ENCODE measurements around the gene AUTS2. TPM values are rescaled to one million over a fixed set of nuclear protein-coding genes. Genes with fewer than 3 reads are reported as not detected.

Gene AUTS2
- total and polyA plus RNA-seq, 4 donors = 4.9 to 24.4 (median 7.0) TPM

GRCh38 chr7:70015353-70015752 is 417.1 kb downstream of the AUTS2 start:
- Histone ChIP-seq H3K27ac (ENCODE audit: low read depth in 1 of 2, low read length in 2 of 2) (no peak overlapping the region), H3K4me1 (ENCODE audit: control insufficient read depth in 4 of 4, insufficient read depth in 4 of 4, low read length in 3 of 4) (no peaks in the 10 kb centered on the region), H3K4me3 (ENCODE audit: low read depth in 1 of 3, low read length in 3 of 3) (no peak overlapping the region), H3K9ac (ENCODE audit: low read depth in 1 of 2, low read length in 2 of 2) (no peak overlapping the region), H3K27me3 (ENCODE audit: control insufficient read depth in 4 of 4, insufficient read depth in 4 of 4, low read length in 3 of 4) (no peaks in the 10 kb centered on the region), H3K36me3 (ENCODE audit: control insufficient read depth in 4 of 4, insufficient read depth in 3 of 4, low read depth in 1 of 4, low read length in 3 of 4) (no peaks in the 10 kb centered on the region), H3K9me3 (ENCODE audit: control insufficient read depth in 4 of 4, low read length in 3 of 4) (no peaks in the 10 kb centered on the region)
- WGBS = 81% methylated on average over 1 of the region's 1 CpG
- no peak for DNase-seq (ENCODE audit: low spot score)
- TF ChIP-seq NR2F2 (IDR thresholded peaks at IDR 0.05) (no peak), FOXA2 (IDR thresholded peaks at IDR 0.05) (no peak), SP1 (IDR thresholded peaks at IDR 0.05) (no peak), RXRA (IDR thresholded peaks at IDR 0.05) (no peak), JUND (IDR thresholded peaks at IDR 0.05) (no peak), MAX (IDR thresholded peaks at IDR 0.05) (no peak), EGR1 (IDR thresholded peaks at IDR 0.05; ENCODE audit: low read depth in 2 of 2) (no peak), GABPA (IDR thresholded peaks at IDR 0.05 in 1 of 2, conservative IDR thresholded peaks at IDR 0.05 in 1 of 2) (no peak), HNF4A (conservative IDR thresholded peaks at IDR 0.05) (no peak), FOXA1 (IDR thresholded peaks at IDR 0.05) (no peak), HNF4G (IDR thresholded peaks at IDR 0.05) (no peak)

- no peaks in the 10 kb centered on the region for H3K36me3 ChIP-seq (ENCODE audit: control insufficient read depth in 4 of 4, insufficient read depth in 3 of 4, low read depth in 1 of 4, low read length in 3 of 4)
- DNase-seq (ENCODE audit: low spot score) = no peak
- TF ChIP-seq EGR1 (IDR thresholded peaks at IDR 0.05; ENCODE audit: low read depth in 2 of 2) (no peak), HNF4G (IDR thresholded peaks at IDR 0.05) (no peak), GABPA (IDR thresholded peaks at IDR 0.05 in 1 of 2, conservative IDR thresholded peaks at IDR 0.05 in 1 of 2) (no peak), RAD21 (IDR thresholded peaks at IDR 0.05) (no peak), JUND (IDR thresholded peaks at IDR 0.05) (no peak), RXRA (IDR thresholded peaks at IDR 0.05) (no peak), FOXA2 (IDR thresholded peaks at IDR 0.05) (no peak), MAX (IDR thresholded peaks at IDR 0.05) (no peak), SP1 (IDR thresholded peaks at IDR 0.05) (no peak), REST (IDR thresholded peaks at IDR 0.05) (no peak), TAF1 (conservative IDR thresholded peaks at IDR 0.05) (no peak), ATF3 (IDR thresholded peaks at IDR 0.05) (no peak), CTCF (IDR thresholded peaks at IDR 0.05; ENCODE audit: low read depth, low read length, missing input control) (no peak), YY1 (IDR thresholded peaks at IDR 0.05) (no peak), NR2F2 (IDR thresholded peaks at IDR 0.05) (no peak), FOXA1 (IDR thresholded peaks at IDR 0.05) (no peak), ZBTB33 (IDR thresholded peaks at IDR 0.05) (no peak), HNF4A (conservative IDR thresholded peaks at IDR 0.05) (no peak)
- H3K9ac ChIP-seq (ENCODE audit: low read depth in 1 of 2, low read length in 2 of 2) = no peak overlapping the region
- no peaks in the 10 kb centered on the region for H3K4me1 ChIP-seq (ENCODE audit: control insufficient read depth in 4 of 4, insufficient read depth in 4 of 4, low read length in 3 of 4)
- no peaks in the 10 kb centered on the region for H3K9me3 ChIP-seq (ENCODE audit: control insufficient read depth in 4 of 4, low read length in 3 of 4)
- no peak overlapping the region for H3K4me3 ChIP-seq (ENCODE audit: low read depth in 1 of 3, low read length in 3 of 3)
- H3K27me3 ChIP-seq (ENCODE audit: control insufficient read depth in 4 of 4, insufficient read depth in 4 of 4, low read length in 3 of 4) = no peaks in the 10 kb centered on the region
- WGBS = 82% methylated on average over 6 of the region's 6 CpGs
- H3K27ac ChIP-seq (ENCODE audit: low read depth in 1 of 2, low read length in 2 of 2) = no peak overlapping the region
Observed at GRCh38 chr7:70016044-70016770, 417.9 kb downstream of the AUTS2 start.
